Body of pancreas (tissue), 4 donors: ENCODE measurements around the gene MTCL3.

Experiments
- CTCF ChIP-seq, 7 experiments: fragments of 450-650 bp in 4 of 7; fragments of 200-600 bp in 3 of 7; sonication (generic) in 3 of 7; IDR thresholded peaks; one replicate each; pipeline ENCODE4 v1.5.1; 2016 to 2019; ENCODE audit warnings: antibody characterized with exemption in 7 of 7
- POLR2A ChIP-seq, 3 donors: fragments of 450-650 bp; IDR thresholded peaks; one replicate each; pipeline ENCODE4 v1.6.1; 2016; ENCODE audit warnings: antibody characterized with exemption in 3 of 3, mild to moderate bottlenecking in 2 of 3

DNA sequence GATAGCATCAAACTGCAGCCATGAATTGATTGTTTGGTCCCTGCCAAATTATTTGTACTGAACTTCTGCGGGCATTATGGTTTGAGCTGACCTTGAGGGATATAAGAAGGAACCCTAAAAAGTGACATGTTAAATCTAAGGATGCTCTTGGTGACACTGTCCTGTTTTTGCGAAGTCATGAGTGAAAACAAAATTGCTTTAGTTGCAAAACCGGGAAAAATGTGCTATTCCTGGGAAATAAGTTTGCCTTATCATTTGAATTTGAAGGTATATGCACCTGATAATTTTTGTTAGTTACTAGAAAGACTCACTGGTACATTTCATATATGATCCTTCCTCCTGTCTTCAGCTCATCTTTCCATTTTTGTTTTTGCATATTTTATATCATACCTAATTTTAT, 67.7 kb downstream of the MTCL3 start:
- TF ChIP-seq POLR2A (IDR thresholded peaks at IDR 0.05) = no peak
- TF ChIP-seq CTCF (IDR thresholded peaks at IDR 0.05) = no peak
